Measurements from ENCODE around the gene B9D1.

B9D1 gene

DNA sequence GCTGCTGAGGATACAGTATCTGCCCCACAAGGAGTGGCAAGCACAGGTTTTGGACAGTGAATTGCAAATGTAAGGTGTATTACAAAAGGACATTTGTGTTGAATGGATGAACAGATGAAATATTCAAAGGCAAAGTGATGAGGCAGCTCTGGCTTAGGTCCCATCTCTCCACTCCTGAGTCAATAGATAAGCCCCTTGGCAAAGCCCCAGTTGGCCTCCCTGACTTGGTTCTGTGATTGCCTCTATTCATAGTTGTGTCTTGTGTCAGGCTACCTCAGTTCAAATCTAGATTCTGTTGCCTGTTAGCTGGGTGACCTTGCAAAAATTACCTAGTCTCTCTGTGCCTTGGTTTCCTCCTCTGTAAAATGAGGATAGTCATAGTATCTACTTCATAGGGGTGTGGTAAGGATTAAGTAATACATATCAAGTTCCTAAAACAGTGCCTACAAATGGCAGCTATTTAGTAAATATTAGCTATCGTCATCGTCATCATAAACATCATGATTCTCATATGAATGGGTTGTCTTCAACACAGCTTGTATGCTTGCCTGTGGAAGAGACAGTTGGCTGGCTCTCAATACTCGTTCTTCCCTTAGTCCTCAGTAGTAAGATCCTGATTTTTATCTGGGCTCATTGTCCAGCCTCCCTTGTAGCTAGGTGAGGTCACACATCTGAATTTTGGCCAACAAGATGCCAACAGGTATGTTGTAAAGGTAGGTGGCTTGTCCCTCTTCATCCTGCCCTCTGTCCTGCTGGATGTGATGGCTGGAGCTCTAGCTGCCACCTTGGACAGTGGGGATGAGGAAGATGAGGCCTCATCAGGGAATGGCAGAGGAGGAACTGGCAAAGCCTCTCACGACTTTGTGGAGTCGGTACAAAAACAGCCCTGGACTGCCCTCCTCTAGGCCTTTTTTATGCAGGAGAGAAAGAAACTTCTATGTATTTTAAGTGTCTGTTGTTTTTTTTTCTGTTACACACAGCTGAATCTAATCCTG lies 26.6 kb upstream of the B9D1 start:
- DNase-seq, result no peak

DNA sequence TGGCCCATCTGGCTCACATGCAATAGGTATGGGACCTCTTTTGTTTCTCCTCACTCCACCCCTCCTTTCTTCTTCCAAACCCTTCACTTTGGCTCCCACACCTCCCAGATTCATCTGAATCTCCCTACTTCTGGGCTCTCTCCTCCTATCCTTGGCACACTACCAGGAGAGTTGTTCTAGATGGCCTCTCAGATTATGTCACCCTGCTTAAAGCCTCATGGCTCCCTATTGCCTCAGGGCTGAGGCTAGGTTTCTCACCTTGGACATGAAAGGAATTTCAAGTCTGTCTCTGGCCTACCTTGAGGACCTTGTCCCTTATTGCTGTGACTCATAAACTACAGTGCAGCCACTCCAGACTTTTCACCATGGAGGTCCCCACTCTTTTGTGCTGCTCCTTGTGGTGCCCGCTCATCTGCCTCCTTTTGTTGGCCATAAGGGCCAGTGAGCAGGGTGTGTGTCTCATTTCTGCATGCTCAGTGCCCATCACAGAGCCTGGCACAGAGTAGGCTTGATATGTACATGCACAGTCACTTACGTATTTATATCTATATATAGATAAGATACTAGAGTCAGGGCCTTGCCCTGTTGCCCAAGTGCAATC lies 25.5 kb upstream of the B9D1 start:
- no peak for DNase-seq

DNA sequence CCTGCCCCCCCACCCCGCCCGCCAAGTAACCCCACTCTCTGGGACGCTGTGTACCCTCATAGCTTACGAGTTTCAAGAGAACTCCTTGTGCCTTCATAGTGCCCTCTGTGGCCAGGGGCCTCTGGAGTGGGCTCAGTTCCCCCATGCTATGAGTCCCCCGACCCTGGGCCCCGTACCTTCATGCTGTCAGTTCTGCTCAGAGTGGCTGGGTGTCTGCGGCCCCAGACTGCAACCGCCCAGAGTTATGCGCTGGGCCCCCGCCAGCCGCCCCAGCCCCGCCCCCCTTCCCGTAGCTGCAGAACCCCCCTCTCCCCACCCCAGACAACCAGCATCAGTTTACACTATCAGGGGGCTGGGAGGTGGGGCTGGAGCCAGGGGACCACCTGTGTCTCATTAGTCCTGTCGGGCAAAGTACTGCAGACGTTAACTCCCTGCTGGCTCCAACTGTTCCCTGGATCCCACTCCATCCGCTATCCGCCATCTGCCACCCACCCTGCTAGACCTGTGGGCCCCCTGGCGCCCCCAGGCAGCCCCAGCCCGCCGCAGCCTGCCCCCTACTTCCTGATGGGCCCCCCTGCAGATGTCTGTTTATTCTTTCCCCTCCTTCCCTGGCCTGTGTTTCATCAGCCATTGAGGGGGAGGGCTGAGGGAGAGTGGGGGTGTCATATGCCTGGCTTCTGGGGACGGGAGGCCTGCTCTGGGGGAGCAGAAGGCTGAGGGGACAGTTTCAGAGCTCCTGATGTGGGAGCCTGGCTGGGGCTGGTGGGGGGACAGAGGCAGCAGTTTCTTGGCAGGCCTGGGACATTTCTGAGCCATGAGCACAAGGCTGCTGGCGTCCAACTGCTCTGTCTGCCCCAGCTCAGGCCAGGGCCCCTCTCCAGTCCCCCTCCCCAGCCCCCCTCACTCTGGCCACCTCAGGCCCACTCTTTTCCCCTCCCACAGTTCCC lies 24.7 kb upstream of the B9D1 start, which contains the start of gene MFAP4:
MFAP4 (minus strand) TSS at position 217 of the 947 bp plus-strand sequence; CDS start at position 182, 35 bp downstream.
- DNase-seq, result no peak

DNA sequence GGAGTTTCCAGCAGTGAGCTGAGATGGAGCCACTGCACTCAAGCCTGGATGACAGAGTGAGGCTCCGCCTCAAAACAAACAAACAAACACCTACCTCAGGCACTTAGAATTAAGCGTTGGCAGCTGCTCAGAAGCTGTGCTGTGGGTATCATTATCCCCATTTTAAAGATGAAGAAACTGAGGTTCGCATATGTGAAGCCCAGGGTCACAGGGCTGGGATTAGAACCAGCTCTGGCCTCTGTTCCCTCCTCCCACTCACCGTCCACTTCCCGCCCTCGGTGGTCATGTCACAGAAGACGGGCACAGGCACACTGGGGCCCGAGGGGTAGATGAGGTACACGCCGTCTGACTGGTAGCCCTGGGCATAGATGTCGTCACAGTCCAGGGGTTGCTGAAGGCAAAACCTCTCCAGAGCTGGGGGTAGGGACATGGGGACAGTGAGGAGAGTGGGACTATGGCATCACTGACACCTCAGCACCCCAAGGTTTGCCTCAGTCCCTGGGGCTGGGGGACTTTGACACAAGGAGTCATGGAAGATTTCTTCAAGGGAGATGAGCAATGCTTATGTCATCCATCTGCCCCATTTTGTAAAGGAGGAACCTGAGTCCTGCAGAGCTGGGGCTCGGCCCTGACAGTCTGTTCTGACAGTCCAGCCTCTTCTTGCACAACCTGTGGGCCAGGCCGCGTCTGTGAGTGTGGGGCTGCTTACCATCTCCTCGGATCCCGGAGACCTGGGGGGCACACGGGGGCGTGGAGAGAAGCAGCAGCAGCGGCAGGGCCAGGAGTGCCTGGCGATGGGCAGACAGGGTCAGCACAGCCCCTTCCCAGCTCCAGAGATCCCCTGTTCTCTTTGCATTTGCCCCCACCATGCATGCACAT lies 23.8 kb upstream of the B9D1 start:
- no peak for DNase-seq

DNA sequence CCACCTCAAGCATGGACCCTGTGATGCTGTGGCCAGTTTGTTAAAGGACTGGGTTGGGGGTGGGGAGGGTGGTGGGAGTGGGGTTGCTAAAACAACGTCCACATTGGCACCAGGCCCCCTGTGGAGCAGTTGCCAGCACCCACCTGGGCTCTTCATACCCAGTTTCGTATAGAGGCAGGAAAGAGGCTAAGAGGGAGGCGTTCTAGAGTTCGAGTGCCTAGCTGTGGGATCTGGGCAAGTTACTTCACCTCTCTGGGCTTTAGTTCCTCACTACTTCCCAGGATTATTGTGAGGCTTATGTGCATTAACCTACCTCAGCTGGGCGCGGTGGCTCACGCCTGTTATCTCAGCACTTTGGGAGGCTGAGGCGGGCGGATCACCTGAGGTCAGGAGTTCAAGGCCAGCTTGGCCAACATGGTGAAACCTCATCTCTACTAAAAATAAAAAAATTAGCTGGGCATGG lies 23.0 kb upstream of the B9D1 start:
- DNase-seq, result no peak

DNA sequence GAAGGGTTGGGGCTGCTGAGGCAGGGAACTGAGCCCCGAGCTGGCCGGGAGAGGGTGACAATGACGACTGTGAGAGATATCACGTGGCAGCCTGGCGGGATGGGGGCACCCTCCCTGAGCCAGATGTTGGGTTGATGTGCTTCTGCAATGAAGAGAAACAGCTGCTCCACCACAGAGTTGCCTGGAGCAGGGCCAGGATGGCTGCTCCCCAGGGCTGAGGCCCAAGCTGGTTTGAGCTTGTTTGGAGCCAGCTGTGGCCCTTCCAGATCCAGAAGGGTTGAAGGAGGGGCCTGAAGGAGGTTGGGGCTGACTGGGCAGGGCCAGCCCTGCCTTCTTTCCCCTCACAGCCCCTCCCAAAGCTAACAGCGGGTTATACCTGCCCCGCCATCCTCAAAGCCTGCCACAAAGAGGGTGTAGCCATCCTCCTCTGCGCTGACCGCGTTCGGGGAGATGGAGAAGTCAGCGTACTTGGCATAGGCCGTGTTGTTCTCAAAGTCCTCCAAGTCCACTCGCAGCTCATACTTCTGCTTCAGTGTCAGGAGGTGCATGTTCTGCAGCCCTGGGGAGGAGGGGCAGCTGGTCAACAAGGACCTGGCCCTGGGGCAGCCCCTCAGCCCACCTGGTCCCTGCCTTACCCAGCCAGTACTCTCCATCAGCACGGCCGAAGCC lies 22.3 kb upstream of the B9D1 start:
- DNase-seq, result peak; percentile 48

DNA sequence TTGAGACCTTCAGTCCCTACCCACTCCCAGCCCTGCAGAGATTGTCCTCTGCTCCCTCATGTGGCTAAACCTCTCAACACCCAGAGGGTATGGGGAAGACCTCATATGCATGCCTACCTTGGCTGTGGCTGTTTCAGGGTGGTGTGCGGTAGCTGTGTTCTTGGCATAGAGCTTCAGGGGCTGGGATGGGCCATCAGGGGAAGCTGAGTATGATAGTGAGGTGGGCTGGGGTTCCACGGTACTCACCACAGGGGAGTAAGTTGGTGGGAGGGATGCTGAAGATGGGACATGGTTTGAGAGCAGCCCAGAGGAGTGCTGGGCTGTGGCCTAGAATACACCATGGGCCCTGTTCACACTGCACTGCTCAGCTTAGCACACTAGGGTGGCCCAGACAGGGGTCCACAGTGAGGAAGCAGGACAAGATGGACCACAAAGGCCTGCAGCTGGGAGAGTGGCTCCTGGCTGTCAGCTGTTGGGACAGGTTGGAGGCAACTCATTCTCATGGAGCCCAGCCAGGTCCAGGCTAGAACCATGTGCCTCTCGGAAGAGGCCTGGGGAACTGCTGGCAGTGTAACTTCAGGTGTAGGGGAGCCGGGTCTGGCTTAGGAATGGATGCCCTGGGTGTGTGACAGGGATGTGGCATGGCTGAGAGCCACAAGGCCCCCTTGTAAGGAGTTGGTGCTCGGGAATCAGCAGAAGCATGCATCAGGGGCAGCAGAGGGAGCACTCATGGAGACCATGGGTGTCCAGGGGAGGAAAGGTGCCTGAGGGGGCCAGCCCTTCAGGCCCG lies 21.4 kb upstream of the B9D1 start:
- no peak for DNase-seq

DNA sequence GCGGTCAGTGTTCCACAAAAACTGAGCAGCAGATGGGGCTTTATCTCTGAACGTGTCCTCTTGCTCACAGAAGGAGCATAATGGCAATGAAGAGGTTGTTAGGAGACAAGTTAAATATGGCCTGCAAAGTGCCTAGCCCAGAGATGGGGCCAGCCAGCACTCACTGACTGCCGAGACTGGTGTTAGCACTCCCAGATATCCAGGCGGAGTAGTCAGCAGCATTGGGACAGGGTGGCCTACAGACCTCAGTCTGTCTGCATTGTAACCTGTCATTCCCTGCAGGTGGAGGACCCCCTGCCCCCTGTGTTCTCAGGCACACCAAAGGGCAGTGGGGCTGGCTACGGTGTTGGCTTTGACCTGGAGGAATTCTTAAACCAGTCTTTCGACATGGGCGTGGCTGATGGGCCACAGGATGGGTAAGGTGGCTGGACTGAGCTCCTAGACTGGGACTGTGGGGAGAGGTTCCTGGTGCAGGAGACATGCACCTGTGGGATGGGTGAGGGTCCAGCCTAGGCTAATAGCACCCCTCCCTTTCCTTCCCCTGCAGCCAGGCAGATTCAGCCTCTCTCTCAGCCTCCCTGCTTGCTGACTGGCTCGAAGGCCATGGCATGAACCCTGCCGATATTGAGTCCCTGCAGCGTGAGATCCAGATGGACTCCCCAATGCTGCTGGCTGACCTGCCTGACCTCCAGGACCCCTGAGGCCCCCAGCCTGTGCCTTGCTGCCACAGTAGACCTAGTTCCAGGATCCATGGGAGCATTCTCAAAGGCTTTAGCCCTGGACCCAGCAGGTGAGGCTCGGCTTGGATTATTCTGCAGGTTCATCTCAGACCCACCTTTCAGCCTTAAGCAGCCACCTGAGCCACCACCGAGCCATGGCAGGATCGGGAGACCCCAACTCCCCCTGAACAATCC lies 20.3 kb upstream of the B9D1 start:
- DNase-seq, result no peak

DNA sequence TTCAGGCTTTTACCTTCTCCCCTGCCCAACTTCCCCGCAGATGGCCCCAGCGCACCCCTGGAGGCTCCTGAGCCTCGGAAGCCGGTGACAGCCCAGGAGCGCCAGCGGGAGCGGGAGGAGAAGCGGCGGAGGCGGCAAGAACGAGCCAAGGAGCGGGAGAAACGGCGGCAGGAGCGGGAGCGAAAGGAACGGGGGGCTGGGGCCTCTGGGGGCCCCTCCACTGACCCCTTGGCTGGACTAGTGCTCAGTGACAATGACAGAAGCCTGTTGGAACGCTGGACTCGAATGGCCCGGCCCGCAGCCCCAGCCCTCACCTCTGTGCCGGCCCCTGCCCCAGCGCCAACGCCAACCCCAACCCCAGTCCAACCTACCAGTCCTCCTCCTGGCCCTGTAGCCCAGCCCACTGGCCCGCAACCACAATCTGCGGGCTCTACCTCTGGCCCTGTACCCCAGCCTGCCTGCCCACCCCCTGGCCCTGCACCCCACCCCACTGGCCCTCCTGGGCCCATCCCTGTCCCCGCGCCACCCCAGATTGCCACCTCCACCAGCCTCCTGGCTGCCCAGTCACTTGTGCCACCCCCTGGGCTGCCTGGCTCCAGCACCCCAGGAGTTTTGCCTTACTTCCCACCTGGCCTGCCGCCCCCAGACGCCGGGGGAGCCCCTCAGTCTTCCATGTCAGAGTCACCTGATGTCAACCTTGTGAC lies 19.4 kb upstream of the B9D1 start:
- DNase-seq, result no peak

DNA sequence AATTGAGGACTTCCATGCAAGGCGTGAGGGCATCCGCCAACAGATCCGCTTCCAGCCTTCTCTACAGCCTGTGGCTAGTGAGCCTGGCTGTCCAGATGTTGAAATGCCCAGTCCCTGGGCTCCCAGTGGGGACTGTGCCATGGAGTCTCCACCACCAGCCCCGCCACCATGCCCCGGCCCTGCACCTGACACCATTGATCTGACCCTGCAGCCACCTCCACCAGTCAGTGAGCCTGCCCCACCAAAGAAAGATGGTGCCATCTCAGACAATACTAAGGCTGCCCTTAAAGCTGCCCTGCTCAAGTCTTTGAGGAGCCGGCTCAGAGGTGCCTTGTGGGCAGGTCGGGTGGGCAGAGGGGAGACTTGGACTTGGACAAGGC lies 18.8 kb upstream of the B9D1 start:
- no peak for DNase-seq

DNA sequence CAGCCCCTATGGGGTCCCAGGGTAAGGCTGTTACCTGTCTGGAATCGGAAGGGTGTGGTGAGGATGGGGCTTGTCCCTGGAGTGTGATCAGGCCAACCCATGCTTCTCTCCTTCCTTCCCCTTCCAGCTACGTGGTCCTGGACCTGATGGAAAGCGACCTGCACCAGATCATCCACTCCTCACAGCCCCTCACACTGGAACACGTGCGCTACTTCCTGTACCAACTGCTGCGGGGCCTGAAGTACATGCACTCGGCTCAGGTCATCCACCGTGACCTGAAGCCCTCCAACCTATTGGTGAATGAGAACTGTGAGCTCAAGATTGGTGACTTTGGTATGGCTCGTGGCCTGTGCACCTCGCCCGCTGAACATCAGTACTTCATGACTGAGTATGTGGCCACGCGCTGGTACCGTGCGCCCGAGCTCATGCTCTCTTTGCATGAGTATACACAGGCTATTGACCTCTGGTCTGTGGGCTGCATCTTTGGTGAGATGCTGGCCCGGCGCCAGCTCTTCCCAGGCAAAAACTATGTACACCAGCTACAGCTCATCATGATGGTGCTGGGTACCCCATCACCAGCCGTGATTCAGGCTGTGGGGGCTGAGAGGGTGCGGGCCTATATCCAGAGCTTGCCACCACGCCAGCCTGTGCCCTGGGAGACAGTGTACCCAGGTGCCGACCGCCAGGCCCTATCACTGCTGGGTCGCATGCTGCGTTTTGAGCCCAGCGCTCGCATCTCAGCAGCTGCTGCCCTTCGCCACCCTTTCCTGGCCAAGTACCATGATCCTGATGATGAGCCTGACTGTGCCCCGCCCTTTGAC lies 18.2 kb upstream of the B9D1 start:
- DNase-seq, result no peak

DNA sequence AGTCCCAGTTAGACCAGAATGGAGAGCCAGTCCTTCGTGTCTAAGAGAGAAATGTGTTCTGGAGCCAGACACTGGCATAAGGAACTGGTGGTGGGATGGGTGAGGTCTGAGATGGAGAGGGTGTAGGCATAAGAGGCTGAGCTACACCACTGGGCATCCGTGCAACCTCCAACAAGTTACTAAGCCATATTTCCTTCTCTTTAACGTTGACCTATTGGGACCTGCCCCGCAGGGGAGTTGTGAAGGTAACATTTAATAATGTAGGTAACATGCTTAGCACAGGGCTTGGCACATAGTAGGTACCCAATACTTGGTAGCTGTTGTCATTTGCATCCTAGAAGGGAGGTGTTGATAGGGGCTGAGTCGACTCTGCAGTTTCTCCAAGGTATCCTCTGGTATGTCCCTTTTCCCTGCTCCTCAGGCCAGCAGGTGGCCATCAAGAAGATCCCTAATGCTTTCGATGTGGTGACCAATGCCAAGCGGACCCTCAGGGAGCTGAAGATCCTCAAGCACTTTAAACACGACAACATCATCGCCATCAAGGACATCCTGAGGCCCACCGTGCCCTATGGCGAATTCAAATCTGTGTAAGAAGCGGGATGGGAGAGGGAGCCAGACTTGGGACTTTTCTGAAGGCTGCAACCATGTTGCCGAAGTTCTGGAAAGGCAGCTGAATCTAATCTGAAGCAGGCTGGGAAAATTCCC lies 17.0 kb upstream of the B9D1 start:
- DNase-seq, result no peak

DNA sequence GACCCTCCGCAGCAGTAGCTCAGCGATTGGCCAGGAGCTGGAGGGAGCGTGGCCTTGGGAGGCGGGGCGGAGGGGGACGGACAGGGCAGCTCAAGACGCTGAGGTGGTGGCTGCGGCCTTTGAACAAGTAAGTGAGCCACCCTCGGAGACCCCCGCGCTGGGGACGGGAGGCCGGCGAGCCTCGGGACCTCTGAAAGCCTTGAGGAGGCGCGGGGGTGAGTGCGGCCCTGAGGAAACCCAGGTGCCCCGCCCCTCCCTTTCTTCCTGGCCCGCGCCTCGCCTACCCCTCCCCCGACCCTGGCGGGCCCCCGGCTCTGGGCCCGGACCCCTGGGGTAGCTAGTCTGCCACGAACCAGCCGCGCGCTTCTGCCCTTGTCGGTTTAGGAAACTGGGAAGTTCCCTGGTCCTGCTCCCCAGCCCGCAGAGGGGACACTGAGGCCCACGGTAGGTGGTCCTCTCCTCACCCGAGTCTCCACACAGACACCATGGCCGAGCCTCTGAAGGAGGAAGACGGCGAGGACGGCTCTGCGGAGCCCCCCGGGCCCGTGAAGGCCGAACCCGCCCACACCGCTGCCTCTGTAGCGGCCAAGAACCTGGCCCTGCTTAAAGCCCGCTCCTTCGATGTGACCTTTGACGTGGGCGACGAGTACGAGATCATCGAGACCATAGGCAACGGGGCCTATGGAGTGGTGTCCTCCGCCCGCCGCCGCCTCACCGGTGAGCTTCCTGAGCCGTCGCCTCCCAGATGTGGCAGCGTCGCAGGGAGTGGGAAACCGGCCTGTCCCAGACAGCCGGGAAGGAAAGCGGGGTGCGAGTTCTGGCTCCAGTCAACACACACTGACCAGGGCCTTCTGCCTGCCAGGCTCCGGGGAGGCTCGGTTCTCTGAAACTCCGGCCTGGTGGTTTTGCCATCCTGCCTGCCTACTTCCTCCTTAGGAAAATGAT lies 16.2 kb upstream of the B9D1 start, which contains the start of gene MAPK7:
MAPK7 (plus strand) TSS at position 83 of the 945 bp plus-strand sequence; CDS start at position 486, 403 bp downstream.
- DNase-seq, result no peak

DNA sequence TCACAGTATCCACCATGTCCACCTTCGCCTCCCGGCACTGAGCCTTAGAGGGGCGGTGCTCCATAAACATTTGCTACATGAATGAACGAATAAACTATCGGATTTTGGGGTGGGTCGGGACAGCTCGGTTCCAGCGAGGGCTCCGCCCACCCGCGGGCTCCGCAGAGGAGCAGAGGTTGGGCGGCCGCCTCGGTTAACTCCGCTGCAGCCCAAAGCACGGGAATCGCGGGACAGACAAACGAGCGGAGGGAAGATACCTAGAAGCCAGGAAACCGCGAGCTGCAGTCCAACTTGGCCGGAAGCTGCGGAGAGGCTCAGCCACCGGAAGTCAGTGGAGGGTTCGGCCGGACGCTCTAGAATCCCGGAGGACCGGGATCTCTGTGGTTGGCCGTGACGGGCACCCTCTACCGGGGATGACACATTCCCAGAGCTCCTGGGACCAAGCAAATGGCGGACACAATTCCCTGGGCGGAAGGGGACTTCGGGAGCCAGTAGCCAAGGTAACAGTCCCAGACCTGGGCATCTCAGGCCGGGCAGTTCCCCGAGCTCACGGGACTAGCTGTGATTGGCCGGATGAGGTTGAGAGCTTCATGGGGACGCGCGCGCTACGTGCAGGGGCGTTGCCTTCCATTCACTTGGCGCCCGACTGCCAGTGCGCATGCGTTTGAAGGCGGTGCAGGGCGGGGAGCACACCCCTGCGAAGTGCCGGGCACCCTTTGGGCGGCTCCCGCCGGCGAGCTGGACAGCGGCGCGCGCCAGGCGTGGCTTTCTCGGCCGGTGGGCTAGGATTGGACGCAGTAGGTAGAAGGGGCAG lies 15.3 kb upstream of the B9D1 start:
- peak; percentile 97 for DNase-seq

DNA sequence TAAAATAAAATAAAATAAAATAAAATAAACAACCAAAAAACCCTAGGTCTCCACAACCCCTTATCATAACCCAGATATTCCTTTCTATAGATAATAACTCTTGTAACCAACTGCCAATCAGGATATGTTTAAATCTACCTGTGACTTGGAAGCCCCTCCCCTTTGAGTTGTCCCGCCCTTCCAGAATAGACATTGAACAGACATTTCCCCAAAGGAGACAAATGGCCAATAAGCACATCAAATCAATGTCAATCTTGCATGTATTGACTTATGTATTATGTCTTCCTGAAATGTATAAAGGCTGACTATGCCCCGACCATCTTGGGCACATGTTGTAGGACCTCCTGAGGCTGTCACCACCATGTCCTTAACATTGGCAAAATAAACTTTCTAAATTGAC lies 14.3 kb upstream of the B9D1 start:
- DNase-seq, result peak; percentile 23

Data from OCI-M1 (cell line).